Activated CD4-positive, alpha-beta memory T cell treated with anti-CD3 and anti-CD28 coated beads for 36 hours (primary cell): Measurements from ENCODE around the gene C22orf31. TPM values are rescaled to one million over a fixed set of nuclear protein-coding genes. Genes with fewer than 3 reads are reported as not detected.
"Not testable (repeated sequence)": the region's sequence is repeated elsewhere in the genome, so short reads cannot be mapped to it uniquely, and the experiment has no call there.

Experiments
- CTCF ChIA-PET: fragments of 350-600 bp; sonication (Branson Sonifier 250); formaldehyde crosslinking; loops from one replicate; lab custom pipeline; 2021; ENCODE audit warnings: antibody characterized with exemption, inconsistent platforms; lab: Charles Lee
- POLR2A ChIA-PET: fragments of 350-600 bp; sonication (Branson Sonifier 250); formaldehyde crosslinking; loops from one replicate; lab custom pipeline; 2021; ENCODE audit warnings: antibody characterized with exemption; lab: Charles Lee
- DNase-seq: peaks from one replicate; pipeline ENCODE4 v3.0.0-alpha.2; 2020
- H3K27ac Mint-ChIP-seq: one replicate; pipeline ENCODE4 v1.8.0; 2021; ENCODE audit warnings: mixed read lengths
- H3K27me3 Mint-ChIP-seq: one replicate; pipeline ENCODE4 v1.8.0; 2021; ENCODE audit warnings: mixed read lengths
- H3K36me3 Mint-ChIP-seq: one replicate; pipeline ENCODE4 v1.8.0; 2021; ENCODE audit warnings: mixed read lengths
- H3K4me1 Mint-ChIP-seq: one replicate; pipeline ENCODE4 v1.8.0; 2021; ENCODE audit warnings: low read depth, mixed read lengths
- H3K4me3 Mint-ChIP-seq: one replicate; pipeline ENCODE4 v1.8.0; 2021; ENCODE audit warnings: mild to moderate bottlenecking, mixed read lengths
- H3K9me3 Mint-ChIP-seq: one replicate; pipeline ENCODE4 v1.8.0; 2021; ENCODE audit warnings: mixed read lengths
- intact Hi-C: fragments of 100-400 bp; cut with micrococcal nuclease; formaldehyde crosslinking; loops from one replicate; pipeline ENCODE4 v1.15.1; 2023
- total RNA-seq, 2 experiments: library from RNA; stranded (reverse); gene quantifications; one replicate each; pipeline ENCODE4 v1.2.3, GENCODE V29; 2021

The C22orf31 gene
- total RNA-seq, 2 experiments from 2014 or later: not detected

DNA sequence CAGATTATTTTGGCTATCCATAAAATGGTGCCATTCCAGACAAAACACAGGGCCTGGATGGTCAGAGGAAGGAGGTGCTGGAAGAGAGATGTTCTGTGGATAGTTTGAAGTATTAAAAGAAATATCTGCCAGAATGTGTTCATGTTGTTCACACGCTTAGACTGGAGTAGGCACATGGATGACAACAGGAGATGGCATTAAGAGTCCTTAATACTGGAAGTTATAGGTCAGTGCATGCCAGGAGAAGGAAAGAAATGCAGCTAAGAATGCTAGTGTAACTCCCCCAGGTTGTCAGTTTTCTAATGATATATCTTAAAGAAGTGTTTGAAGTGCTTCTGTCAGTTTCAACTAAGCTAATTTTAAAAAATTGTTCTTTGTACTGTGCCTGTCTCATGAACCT, 31.4 kb upstream of the C22orf31 start:
- Mint-ChIP-seq H3K4me1 (no peaks in the 10 kb centered on the region), H3K4me3 (no peak overlapping the region), H3K27me3 (peaks cover 15% of the 10 kb centered on the region), H3K9me3 (no peaks in the 10 kb centered on the region), H3K36me3 (no peaks in the 10 kb centered on the region), H3K27ac (no peak overlapping the region)
- ChIA-PET POLR2A (no interaction called here), CTCF (no interaction called here)
- intact Hi-C loops: no loop called here
- no peak for DNase-seq

DNA sequence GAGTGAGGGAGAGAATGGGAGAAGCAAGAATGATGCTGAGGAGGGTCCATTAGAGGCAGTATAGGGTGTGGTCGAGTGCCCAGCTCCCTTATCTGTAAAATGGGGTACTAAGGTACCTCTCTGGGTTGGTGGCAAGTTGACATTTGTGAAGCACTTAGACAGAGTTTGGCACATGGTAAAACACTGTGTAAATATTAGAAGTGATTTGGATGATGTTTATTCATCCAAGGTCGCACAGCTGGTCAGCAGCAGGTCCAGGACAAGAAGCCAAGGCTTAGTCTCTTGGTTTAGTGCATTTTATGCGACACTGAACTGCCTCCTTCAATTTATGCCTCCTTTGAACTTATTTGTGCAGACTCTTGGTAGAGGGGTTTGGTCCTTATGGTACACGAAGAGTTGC, 30.6 kb upstream of the C22orf31 start:
- H3K27me3 Mint-ChIP-seq: peaks cover 17% of the 10 kb centered on the region
- no peaks in the 10 kb centered on the region for H3K9me3 Mint-ChIP-seq
- no peak overlapping the region for H3K4me3 Mint-ChIP-seq
- intact Hi-C loops: no loop called here
- no peak overlapping the region for H3K27ac Mint-ChIP-seq
- no peak for DNase-seq
- POLR2A ChIA-PET: no interaction called here
- H3K4me1 Mint-ChIP-seq: no peaks in the 10 kb centered on the region
- CTCF ChIA-PET: no interaction called here
- no peaks in the 10 kb centered on the region for H3K36me3 Mint-ChIP-seq

DNA sequence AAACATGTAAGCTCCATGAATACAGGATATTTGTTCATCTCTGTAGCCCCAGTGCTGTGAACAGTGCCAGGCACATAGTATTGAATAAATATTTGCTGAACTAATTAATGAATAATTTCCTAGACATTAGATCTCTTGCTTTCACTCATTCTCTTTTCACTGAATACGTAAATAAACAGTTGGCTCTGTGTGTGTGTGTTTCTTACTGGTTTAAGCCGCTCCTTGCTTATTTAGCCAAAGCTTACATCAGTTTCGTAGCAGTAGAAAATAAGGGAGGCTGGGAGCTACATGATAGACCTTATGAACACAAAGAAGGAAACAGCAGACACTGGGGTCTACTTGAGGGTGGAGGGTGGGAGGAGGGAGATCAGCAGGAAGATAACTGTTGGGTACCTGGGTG, 28.4 kb upstream of the C22orf31 start:
- CTCF ChIA-PET: interaction anchor here (1.3 kb wide), 1 partner anchor 156 kb away, joined by 3 read pairs; no protein-coding TSS in a partner anchor
- POLR2A ChIA-PET: no interaction called here
- Mint-ChIP-seq H3K27me3 (peaks cover 17% of the 10 kb centered on the region), H3K36me3 (no peaks in the 10 kb centered on the region), H3K4me1 (no peaks in the 10 kb centered on the region), H3K27ac (no peak overlapping the region), H3K4me3 (no peak overlapping the region), H3K9me3 (no peaks in the 10 kb centered on the region)
- DNase-seq: no peak
- intact Hi-C loops: no loop called here

DNA sequence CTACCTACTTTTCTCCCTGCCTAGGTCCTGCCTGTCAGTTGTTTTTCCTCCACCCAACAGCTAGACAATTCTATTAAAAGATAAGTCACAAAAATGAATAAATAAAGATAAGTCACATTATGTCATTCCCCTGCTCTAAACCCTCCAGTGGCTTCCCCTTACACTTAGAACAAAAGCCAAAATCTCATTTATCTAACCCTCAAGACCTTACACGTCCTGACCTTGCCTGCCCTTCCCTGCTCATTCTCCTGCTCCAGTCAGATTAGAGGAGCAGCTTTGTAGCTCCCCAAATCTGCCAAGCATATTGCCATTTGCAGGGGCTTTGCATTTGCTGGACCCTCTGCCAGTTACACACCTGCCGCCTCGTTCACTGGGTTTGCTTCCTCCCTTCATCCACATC, 27.9 kb upstream of the C22orf31 start:
- Mint-ChIP-seq H3K27ac (no peak overlapping the region), H3K9me3 (no peaks in the 10 kb centered on the region), H3K27me3 (peaks cover 17% of the 10 kb centered on the region), H3K4me3 (no peak overlapping the region), H3K4me1 (no peaks in the 10 kb centered on the region), H3K36me3 (no peaks in the 10 kb centered on the region)
- intact Hi-C loops: no loop called here
- ChIA-PET POLR2A (no interaction called here), CTCF (interaction anchor here (1.3 kb wide), 1 partner anchor 156 kb away, joined by 3 read pairs; no protein-coding TSS in a partner anchor)
- no peak for DNase-seq

DNA sequence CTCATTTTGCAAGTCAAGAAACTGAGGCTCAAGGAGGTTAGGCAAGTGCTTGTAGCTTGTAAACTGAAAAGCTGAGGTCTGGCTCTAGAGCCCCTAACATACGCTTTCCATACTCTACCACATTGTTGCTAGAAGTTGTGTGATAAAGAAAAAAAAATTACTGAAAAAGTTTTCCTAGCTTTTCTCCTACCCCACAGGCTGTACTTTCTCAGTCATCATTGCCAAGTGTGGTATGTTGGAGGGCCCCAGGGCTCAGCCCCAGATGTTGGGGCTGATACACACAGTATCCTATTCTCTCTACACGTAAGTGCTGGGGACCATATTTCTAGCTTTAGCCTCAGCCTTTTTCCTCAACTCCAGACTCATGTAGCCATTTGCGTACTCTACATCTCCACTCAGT, 27.2 kb upstream of the C22orf31 start:
- no peak overlapping the region for H3K4me3 Mint-ChIP-seq
- H3K9me3 Mint-ChIP-seq: no peaks in the 10 kb centered on the region
- CTCF ChIA-PET: interaction anchor here (1.0 kb wide), 1 partner anchor 157 kb away, joined by 3 read pairs; no protein-coding TSS in a partner anchor

DNA sequence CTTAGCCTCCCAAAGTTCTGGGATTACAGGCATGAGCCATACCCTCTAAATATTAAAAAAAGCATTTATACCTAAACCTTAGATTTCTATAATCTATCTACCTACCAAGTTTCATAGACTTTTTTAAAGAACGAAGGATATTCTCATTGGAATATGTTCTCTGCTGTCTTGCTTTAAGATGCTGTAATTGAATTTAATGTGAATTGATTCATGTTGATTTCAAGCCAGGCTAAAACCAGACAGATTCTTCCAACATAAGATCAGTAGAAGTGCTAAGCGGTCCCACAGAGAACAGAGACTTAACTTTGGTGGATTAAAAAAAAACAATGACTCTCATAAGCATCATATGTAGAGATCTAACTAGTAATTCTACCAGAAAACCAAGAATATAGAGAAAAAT, 25.4 kb upstream of the C22orf31 start:
- no peak for DNase-seq
- intact Hi-C loops: no loop called here
- H3K36me3 Mint-ChIP-seq: no peaks in the 10 kb centered on the region
- H3K9me3 Mint-ChIP-seq: no peaks in the 10 kb centered on the region
- no peak overlapping the region for H3K27ac Mint-ChIP-seq
- H3K27me3 Mint-ChIP-seq: peaks cover 17% of the 10 kb centered on the region
- ChIA-PET CTCF (no interaction called here), POLR2A (no interaction called here)
- no peaks in the 10 kb centered on the region for H3K4me1 Mint-ChIP-seq
- H3K4me3 Mint-ChIP-seq: no peak overlapping the region

More for the DNA sequence above, 27.2 kb upstream of the C22orf31 start:
- DNase-seq: no peak
- no peak overlapping the region for H3K27ac Mint-ChIP-seq
- POLR2A ChIA-PET: no interaction called here
- peaks cover 18% of the 10 kb centered on the region for H3K27me3 Mint-ChIP-seq
- intact Hi-C loops: no loop called here
- no peaks in the 10 kb centered on the region for H3K4me1 Mint-ChIP-seq
- H3K36me3 Mint-ChIP-seq: no peaks in the 10 kb centered on the region

DNA sequence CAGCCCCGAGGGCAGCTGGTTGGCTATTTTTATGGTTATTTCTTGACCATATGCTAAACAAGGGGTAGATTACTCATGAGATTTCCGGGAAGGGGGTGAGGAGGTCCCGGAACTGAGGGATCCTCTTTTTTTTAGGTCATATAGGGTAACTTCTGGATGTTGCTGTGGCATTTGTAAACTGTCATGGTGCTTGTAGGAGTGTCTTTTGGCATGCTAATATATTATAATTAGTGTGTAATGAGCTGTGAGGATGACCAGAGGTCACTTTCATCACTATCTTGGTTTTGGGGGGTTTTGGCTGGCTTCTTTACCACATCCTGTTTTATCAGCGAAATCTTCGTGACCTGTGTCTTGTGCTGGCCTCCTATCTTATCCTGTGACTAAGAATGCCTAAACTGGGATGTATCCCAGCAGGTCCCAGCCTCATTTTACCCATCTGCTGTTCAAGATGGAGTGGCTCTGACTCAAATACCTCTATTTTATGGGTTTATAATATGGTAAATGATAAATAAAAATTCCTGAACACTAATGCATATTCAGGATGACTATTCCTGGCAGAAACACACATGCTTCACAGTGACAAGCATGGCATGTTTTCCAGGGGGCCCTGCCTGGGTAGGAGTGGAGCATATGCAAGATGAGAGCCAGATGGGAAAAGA, 22.4 kb upstream of the C22orf31 start:
- Mint-ChIP-seq H3K27ac (no peak overlapping the region), H3K36me3 (no peaks in the 10 kb centered on the region), H3K4me3 (no peak overlapping the region), H3K27me3 (peaks cover 11% of the 10 kb centered on the region), H3K4me1 (no peaks in the 10 kb centered on the region), H3K9me3 (no peaks in the 10 kb centered on the region)
- DNase-seq: no peak
- ChIA-PET CTCF (no interaction called here), POLR2A (no interaction called here)
- intact Hi-C loops: no loop called here

DNA sequence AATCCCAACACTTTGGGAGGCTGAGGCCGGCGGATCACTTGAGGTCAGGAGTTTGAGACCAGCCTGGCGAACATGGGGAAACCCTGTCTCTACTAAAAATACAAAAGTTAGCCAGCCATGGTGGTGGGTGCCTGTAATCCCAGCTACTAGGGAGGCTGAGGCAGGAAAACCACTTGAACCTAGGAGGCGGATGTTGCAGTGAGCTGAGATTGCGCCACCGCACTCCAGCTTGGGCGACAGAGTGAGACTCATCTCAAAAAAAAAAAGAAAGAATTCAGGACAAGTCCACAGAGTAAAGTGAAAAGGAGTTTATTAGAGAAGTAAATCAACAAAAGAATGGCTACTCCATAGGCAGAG, 21.9 kb upstream of the C22orf31 start:
- H3K27ac Mint-ChIP-seq, CTCF ChIA-PET, DNase-seq, H3K4me3 Mint-ChIP-seq, H3K36me3 Mint-ChIP-seq, H3K4me1 Mint-ChIP-seq, intact Hi-C loops, POLR2A ChIA-PET, H3K9me3 Mint-ChIP-seq: not testable (repeated sequence)
- H3K27me3 Mint-ChIP-seq: peaks cover 14% of the 10 kb centered on the region

DNA sequence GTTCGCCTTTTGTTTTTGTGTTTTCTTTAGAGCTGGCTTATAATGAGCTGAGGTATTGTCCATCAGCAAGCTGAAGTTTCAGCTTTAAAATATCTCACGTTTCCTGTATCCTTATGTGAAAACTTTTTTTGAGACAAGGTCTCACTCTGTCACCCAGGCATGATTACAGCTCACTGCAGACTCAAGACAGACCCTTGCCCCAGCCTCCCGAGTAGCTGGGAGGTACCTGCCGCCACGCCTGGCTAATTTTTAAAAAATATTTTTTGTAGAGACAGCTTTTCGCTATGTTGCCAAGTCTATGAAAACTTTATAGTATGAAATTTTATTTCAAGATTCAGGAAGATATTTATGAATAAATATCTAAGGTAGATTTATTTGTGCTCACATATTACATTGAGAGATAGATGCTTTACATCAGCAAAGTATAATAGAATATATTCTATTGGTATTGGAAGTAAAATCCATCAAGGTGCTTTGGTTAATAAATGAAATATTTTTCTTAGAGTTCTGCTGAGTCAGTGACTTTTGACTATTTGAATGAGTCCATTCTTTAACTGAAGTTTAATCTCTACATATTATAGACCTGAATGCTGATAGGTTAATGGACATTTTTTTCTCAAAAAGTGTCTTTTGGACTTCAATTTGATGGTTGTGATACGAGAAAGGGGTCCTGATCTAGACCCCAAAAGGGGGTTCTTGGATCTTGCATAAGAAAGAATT, 21.4 kb upstream of the C22orf31 start:
- DNase-seq: no peak
- intact Hi-C loops: no loop called here

DNA sequence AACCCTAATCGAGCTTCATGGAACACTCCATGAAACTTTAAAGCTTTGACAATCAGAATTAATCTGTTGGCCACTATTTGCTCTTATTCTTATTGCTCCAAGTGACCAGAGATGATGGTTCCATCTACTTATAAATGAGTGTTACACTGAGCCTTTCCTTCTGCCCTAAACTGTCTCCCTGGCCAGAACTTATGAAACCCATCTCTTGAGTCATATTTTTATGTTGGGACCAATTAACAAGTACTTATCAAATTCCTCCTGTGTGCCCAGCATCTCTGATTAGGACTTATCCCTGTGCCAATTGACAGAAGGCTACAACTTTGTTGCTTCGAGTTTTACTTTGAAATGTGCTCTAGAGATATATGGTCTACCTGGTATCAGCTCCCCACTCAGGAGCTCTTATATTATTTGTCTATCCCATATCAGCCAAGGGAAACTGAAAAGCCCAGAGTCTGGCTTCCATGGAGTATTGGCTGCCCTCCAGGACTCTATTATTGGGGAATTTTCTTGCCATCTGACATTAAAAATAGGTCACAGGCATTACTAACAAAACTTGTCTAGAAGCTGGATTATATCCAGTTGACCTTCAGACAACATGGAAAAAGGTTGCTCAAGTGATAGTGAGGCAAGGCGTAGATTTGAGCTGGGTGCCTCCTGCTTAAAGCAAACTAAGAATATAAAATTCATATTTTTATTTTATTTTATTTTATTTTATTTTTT, 20.0 kb upstream of the C22orf31 start:
- Mint-ChIP-seq H3K27me3 (peaks cover 16% of the 10 kb centered on the region), H3K4me3 (no peak overlapping the region), H3K9me3 (no peaks in the 10 kb centered on the region), H3K36me3 (no peaks in the 10 kb centered on the region), H3K27ac (no peak overlapping the region), H3K4me1 (no peaks in the 10 kb centered on the region)
- CTCF ChIA-PET: interaction anchor here (1.1 to 1.8 kb wide), 2 partner anchors 163 to 226 kb away, joined by 3 to 6 read pairs; no protein-coding TSS in a partner anchor
- intact Hi-C loops: no loop called here
- no peak for DNase-seq
- POLR2A ChIA-PET: no interaction called here

More for the DNA sequence above, 21.4 kb upstream of the C22orf31 start:
- H3K4me1 Mint-ChIP-seq: no peaks in the 10 kb centered on the region
- no peaks in the 10 kb centered on the region for H3K9me3 Mint-ChIP-seq
- H3K27me3 Mint-ChIP-seq: peaks cover 12% of the 10 kb centered on the region
- ChIA-PET POLR2A (no interaction called here), CTCF (interaction anchor here (1.1 kb wide), 1 partner anchor 162 kb away, joined by 3 read pairs; no protein-coding TSS in a partner anchor)
- no peak overlapping the region for H3K4me3 Mint-ChIP-seq
- H3K36me3 Mint-ChIP-seq: no peaks in the 10 kb centered on the region
- H3K27ac Mint-ChIP-seq: no peak overlapping the region

DNA sequence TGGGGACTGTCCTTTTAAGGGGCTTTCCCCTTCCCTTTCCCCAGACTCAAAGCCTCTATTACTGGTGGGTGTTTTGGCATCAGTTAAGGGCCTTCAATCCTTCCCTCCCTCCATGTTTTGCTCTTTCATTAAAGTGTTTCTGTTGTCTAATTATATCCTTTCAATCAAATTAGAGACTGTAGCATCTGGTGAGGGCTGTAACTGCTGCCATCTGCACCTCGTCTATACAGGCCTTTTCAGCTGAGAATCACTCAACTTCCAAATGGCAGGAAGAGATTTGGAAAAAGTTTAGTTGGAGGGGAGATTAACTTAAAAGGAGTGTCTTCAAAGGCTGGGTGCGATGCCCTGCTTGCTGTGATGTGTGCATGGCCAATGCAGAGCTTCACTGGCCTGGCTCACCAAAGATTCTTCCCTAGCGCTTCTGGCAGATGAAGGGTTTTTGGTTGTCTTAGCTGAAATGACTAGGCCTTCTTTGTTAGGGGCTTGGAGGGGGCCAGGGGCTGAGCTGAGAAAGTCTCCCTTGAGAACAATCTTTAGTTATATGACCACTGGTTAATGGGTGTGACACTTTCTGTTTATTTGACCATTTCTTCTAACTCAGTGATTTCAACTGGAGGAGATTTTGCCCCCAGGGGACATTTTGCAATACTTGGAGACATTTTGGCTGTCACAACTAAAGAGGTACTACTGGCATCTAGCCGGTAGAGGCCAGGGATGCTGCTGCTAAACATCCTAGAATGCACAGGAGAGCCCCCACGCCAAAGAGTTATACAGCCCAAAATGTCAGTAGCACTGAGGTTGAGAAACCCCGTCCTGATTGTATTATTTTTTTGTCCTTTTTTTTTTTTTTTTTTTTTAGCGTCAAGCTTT, 18.7 kb upstream of the C22orf31 start:
- no peak for DNase-seq
- H3K27ac Mint-ChIP-seq: no peak overlapping the region
- no peaks in the 10 kb centered on the region for H3K36me3 Mint-ChIP-seq
- no peaks in the 10 kb centered on the region for H3K9me3 Mint-ChIP-seq
- no peak overlapping the region for H3K4me3 Mint-ChIP-seq
- intact Hi-C loops: no loop called here
- ChIA-PET CTCF (no interaction called here), POLR2A (no interaction called here)
- peaks cover 20% of the 10 kb centered on the region for H3K27me3 Mint-ChIP-seq
- no peaks in the 10 kb centered on the region for H3K4me1 Mint-ChIP-seq
